Measurements from ENCODE around the gene MAP2K6.

Gene MAP2K6

DNA sequence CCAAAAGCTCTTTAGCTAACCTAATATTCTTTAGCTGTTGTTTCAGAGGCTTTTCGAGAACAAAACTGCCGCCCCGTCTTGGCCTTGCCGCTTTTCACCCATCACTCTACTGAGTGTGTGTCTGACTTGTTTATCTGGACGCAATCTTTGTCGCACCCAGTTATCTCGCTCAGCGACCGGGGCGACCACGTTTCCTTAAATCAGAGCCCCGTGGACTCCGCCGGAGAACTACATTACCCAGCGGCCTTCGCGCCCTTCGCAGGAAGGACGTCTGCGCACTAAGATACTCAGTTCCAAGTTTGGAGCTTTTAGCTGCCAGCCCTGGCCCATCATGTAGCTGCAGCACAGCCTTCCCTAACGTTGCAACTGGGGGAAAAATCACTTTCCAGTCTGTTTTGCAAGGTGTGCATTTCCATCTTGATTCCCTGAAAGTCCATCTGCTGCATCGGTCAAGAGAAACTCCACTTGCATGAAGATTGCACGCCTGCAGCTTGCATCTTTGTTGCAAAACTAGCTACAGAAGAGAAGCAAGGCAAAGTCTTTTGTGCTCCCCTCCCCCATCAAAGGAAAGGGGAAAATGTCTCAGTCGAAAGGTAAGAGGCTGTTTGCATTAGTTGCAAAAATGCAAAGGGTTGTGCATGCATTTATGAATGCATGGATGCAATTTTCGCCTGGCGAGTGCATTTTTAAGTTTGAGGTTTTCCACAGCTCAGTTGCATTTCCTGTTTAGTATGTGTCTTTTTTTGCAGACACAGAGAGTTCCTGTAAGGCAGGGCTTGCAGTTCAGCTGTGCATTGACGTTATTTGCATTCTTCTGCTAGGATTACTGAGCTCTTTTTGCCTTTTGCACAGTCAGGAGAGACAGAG is at the start of gene MAP2K6:
Gene MAP2K6, plus strand, starts transcription at position 290 of the 867 bp plus-strand sequence. Its CDS starts 288 bp downstream, at position 578.
- no peak for DNase-seq

DNA sequence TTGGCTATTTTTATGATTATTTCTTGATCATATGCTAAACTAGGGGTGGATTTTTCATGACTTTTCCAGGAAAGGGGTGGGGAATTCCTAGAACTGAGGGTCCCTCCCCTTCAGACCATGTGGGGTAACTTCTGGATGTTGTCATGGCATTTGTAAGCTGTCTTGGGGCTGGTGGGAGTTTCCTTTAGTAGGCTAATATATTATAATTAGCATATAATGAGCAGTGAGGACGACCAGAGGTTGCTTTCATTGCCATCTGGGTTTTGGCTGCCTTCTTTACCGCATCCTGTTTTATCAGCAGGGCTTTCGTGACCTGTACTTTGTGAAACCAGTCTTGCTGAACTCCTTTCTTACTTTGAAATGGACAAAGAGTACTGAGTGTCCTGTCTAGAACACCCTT is 47.2 kb upstream of the MAP2K6 start:
- no peak for DNase-seq

DNA sequence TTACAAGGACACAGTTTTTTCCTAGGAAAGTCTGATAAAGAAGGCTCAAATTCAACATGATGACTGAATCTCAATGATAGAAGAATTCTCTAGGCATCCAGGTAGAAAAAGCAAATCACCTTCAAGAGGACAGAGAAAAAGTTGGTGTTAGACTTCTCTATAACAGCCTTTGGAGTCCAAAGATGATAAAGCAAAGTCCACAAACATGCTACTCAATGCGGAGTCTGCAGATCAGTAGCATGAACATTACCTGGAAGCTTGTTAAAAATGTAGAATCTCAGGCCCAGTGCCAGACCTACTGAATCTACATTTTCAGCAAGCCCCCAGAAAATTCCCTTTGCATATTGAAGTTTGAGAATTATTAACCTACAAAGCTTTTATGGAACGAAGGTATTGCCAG is 41.4 kb upstream of the MAP2K6 start:
- no peak for DNase-seq

- DNase-seq, result no peak
These were observed 39.3 kb upstream of the MAP2K6 start for GRCh38 chr17:69375229-69375628.

GRCh38 chr17:69388822-69389442 is 25.6 kb upstream of the MAP2K6 start:
- no peak for DNase-seq

DNA sequence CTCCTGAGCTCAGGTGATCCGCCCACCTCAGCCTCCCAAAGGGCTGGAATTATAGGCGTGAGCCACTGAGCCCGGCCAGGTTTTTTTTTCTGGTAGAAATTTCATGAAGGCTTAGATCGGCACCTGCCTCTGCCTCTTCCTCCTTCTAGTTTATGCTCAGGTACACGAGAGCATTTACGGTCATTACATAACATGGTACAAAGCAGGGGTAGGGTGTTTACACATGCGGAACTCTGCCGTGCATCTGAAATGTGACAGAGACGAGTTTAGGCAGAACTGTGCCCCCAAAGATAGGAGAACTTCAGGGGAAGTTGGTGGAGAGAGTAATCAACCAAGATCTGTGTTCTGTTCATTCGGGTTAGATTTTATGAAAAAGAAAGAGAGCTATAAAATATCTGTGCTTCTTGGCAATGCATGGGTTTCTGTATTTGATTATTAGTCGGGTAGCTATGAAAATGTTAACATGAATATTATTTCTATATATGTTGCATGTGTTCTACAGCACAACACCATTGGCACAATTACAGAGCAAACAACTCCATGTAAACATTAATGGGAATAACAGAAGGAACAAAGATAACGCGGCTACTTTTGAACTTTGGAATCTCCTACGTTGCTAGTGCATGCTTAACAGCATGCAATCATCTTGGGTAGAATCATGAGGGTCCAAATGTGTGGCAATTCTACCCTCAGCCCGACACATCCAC is 23.5 kb upstream of the MAP2K6 start:
- DNase-seq, result no peak

DNA sequence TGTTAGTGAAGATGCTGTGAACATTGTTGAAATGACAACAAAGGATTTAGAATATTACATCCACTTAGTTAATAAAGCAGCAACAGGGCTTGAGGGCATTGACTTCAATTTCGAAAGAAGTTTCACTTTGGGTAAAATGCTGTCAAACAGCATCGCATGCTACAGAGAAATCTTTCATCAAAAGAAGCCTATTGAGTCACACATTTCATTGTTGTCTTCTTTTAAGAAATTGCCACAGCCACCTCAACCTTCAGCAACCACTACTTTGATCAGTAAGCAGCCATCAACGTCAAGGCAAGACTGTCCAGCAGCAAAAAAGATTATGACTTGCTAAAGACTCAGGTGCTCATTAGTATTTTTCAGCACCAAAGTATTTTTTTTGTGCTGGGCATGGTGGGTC is 13.2 kb upstream of the MAP2K6 start:
- no peak for DNase-seq

DNA sequence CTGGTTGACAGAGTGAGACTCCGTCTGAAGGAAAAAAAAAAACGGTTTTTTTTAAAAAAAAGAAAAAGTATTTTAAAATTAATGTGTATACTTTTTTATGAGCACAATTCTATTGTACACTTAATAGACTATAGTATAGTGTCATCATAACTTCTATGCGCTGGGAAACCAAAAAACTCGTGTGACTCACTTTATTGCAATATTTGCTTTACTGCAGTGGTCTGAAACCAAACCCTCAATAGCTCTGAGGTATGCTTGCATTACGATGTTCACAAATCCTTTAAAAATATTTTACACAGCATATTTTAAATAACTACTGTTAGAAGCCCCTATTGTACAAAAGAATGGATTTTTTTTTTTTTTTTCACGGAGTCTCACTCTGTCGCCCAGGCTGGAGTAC is 12.4 kb upstream of the MAP2K6 start:
- no peak for DNase-seq

DNA sequence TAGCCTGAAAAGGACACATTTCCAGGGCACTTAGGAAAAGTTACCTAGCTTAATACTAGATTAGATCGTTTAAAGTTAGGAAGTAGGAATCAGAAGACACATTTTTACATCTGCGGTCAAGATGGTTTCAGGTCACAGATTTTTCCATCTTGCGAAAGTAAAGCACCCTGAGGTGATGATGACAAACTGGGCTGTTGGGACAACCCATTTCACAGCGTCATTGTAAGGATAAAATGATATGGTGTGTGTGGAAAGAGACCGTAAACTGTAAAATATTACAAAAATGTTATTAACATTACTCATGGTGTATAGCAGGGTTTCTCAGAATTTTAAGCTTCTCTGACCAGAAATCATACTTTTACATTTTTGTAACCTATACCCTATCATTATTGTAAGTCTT is 10.1 kb upstream of the MAP2K6 start:
- DNase-seq, result no peak

DNA sequence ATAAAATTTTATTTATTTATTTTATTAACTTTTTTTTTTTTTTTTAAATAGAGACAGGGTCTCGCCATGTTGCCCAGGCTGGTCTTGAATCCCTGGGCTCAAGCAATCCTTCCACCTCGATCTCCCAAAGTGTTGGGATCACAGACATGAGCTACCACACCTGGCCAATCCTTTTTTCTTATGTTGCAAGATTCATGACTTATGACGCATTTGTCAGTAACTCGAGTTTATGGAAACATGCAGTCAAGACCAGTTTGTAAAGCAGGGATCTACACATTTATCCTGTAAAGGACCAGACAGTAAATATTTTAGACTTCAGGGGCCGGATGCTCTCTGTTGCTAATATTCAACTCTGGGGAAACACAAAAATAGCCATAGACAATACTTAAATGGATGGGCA is 9.4 kb upstream of the MAP2K6 start:
- DNase-seq, result no peak

DNA sequence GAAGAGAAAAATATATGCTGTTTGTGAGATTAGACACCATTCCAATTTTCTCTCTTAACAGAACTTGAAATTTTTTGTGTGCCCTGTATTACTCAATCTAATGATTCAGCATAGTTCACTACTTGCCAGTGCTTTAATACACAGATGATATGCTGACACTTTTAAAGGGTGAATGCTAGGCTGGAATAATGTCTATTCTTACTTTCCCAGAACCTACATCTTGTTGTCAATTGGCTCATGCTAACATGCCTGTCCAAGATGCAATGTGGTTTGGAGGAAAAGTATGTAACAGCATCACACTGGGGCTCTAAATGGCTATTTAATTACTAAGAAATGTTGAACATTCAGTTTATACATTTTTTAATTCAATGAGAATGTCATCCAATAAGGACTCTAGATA is 7.6 kb upstream of the MAP2K6 start:
- no peak for DNase-seq

DNA sequence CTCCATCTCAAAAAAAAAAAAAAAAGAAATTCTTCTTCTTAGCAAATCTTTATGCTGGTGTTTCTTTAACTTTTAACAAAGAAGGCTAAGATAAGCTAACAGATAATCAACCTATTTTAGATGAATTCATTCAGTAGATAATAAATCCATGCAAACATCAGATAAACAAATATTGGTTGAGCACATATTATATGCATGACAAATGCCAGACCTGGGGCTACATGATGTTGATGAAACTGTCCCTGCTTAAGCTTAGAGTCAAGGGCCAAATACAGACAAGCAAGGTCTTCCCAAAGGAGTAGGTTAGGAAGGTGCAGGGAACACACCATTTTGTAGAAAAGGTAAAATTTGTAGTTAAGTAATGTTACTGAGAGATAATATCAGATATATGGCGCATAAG is 6.7 kb upstream of the MAP2K6 start:
- no peak for DNase-seq

DNA sequence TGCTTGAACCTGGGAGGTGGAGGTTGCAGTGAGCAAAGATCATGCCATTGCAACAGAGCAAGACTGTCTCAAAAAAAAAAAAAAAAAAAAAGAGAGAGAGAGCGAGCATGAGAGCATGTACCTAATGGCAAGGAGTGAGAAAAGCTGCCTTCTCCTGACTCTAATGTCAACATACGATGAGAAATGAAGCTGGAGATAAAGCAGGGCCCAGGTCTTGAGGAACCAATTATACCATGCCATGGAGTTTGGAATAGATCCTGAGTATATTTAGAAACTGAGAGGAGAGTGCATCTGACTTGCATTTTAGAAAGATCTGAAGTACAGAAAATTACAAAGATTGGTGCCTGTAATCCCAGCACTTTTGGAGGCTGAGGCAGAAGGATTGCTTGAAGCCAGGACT is 3.8 kb upstream of the MAP2K6 start:
- DNase-seq, result no peak

GRCh38 chr17:69411766-69412165 is 2.7 kb upstream of the MAP2K6 start:
- DNase-seq, result no peak

GRCh38 chr17:69412251-69412671 is 2.2 kb upstream of the MAP2K6 start:
- no peak for DNase-seq

DNA sequence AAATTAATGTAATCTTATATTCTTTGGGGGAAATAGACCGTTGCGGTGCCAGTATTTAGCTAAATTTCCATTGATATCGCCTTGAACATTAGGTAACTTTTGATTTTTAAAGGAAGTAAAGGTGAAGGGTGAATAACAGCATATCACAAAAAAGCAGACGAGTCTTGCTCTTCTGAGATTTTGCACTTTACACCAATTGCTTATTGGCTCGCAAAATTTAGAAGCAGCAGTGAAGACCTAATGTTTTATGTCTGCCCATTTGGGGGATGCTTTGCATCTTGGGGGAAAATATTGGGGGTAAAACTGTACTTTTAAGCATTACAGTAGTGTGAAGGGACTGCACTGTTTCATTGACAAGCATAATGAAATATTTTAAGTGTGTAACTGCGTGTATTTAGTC is 934 bp downstream of the MAP2K6 start:
- no peak for DNase-seq

DNA sequence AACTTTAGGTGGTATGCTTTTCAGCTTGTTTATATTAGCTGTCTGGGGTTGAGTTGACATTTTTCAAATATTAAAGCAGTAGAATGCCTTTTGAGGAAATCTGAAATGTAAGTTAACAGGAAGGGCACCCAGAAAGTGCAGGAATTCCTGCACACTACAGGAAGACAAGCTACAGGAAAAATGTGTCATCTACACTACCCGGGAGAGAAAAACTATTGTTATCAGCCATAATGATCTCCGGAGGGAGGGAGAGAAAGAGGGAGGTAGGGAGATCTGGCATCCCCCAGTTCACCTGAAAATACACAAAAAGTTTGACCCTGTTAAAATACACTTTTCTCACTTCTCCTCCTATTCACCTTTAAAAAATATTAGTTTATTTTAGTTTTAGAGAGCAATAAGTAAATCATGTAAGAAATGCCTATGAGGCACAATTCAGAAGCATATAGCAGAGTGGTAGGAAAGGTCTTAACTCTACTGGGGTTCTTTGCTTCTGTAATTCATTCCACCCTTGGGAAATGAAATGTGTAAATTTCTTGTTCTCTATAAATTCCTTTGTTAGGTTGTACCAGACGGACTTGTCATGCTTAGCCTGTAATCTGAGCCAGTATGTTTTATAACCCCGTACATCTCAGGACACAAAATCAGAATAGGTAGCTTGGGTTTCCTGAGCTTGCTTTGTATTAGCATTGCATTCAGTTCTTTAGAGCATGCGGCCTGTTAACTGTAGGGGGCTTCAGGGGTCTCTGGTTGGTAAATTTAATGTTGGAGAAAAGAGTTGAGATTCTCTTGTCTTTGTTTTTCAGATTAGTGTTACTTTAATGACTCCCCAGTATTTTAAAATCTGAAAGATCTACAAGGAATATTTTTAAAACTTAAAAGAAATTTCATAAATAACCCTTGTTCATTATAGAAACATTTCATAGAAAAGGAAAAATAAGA is 3.3 kb downstream of the MAP2K6 start:
- no peak for DNase-seq

DNA sequence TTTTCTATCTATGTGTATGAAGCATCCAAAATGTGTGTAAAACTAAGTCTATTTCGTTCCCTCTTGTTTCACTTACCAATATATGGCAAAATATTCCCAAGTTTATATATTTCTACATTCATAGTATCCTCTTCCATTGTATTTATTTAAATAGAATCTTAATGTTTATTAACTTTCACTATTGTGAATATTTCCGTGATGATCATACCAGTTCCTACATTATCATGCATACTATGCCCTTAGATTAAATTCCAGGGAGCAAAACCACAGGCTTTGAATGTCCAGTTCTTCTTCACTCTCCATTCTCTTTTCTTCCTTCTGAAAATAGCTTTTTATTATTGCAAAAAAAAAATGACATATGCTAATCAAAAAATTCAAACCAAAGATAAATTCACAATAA is 4.0 kb downstream of the MAP2K6 start:
- DNase-seq, result no peak

DNA sequence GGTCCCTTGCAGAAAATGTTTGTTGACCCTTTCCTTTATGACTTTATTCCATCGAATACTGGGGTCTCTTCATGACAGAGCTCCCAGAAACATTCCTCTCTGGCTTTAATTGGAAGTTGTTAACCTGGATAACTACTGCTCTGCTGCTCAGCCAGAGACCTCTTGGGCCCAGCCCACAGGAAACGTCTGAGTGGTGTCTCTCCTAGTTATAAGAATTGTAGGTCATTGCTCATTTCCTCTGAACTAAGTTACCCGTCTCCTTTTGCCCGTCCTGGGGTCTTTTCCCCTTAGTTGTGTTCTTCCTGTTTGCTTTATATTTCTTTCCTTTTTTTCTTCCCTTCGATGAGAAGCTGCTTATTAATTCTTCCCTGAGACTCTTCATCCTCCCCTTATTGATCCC is 9.0 kb downstream of the MAP2K6 start:
- DNase-seq, result no peak

DNA sequence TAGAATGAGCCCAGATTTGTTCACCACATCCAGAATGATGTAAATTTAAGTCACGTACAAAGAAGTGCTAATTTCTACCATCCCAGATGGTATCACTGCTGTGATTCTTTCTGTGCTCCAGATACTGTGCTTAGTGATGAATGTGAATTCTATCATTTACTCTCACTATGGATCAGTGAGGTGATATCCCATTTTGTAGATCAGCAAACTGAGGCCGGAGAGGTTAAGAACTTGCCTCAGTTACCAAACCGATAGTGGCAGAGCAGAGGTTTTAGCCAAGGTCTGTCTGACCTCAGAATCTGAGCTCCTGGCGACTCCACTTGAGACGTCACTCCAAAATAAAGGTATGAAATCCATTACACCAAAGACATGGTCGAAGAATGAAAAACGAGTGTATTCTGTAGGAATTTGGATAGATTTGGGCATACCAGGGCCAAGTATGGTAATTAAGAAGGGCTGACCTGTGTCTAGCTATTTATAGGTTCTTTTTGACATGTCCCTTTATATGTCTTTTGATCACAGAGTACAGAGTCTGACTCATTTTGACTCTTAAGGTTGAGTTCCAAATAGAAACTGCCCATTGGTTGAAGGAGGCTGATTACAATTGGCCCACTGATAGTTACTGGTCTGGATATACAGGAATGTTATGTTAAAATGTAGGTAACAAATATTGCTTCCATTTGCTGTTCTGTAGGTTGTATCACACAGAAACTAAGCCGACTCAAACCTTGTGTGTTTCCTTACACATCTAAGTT is 10.0 kb downstream of the MAP2K6 start:
- no peak for DNase-seq

- DNase-seq, result no peak
These were observed 11.5 kb downstream of the MAP2K6 start for GRCh38 chr17:69425978-69426377.

Data from NCI-H1417 treated with DMSO at 0.1 percent for 48 hours (cell line).